Stimulated activated CD4-positive, alpha-beta T cell treated with anti-CD3 and anti-CD28 coated beads, Interleukin-12 subunit alpha, Interleukin-12 subunit beta, amount 100 ng/mL, for 48 hours (primary cell): ENCODE data around the gene LYZL6.
A peak's percentile ranks its signal among the peaks of the same experiment; 100 is the strongest.
"Not testable (repeated sequence)": the region's sequence is repeated elsewhere in the genome, so short reads cannot be mapped to it uniquely, and the experiment has no call there.

ENCODE experiments used
- DNase-seq, 3 donors: peaks; one replicate each; pipeline ENCODE4 v3.0.0-alpha.2; 2020; ENCODE audit warnings: low read depth in 2 of 3, low spot score in 1 of 3

LYZL6 gene

DNA sequence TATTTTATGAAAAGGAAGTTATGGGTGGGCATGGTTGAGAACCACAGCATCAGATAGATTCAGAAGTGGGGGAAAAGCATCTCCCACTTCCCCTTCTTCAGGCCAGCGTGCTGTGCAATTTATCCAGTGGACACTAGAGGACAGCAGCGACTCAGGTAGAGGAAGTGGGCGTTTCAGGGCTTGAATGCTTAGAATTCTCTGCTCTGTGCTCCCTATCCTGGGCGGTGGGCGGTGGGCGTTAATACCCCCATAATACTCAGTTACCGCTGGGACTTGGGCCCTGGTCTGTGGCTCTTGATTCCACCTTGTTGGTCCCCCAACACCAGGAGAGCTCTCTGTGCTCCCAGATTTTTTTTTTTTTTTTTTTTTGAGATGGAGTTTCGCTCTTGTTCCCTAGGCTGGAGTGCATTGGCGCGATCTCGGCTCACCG lies 3.7 kb upstream of the LYZL6 start:
- peak in 2 of 3 donors; percentile 16 to 42 for DNase-seq

DNA sequence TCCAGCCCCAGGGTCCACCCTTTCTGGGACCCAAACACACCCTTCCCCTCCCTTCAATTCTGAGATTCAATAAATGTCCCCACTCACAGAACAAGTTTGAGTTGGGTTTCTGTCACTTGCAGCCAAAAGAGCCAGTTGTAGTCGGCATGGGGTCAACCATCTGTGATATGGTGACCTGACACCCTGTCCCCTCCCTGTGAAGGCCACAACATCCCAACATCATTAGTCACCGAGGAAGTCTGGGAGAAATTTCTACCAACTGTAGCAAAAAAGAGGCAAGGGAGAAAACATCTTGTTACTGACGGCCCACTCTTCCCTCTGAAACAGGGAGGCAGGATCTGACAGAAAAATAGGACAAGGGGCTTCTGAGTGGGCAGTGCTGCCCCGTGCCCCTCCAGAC lies 638 bp upstream of the LYZL6 start:
- no peak for DNase-seq

DNA sequence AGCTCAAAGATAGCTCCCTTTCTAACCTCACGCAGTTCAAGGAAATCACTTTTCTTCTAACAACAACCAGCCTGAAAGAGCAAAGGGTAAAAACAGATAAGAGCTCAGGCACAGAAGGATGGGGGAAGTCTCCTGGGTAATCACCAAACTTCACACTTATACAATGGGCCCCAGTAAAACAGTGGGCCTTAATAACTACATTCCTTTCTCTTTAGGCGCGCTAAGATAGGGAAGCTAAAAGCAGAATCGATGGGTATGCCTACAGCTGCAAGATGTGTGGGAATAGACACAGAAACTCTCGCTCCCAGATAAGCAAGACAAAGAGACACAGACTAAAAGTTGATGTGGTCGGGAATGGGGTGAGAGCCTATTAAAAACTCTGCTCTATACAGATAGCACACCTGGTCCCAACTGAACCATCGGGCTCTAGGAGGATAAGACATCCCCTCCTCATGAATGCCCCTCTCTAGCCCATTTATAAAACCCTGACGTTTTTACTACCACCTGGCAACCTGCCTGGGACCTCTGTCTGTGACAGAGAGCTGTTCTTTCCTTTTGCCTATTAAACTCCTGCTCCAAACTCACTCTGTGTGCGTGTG lies 826 bp downstream of the LYZL6 start:
- DNase-seq = no peak

DNA sequence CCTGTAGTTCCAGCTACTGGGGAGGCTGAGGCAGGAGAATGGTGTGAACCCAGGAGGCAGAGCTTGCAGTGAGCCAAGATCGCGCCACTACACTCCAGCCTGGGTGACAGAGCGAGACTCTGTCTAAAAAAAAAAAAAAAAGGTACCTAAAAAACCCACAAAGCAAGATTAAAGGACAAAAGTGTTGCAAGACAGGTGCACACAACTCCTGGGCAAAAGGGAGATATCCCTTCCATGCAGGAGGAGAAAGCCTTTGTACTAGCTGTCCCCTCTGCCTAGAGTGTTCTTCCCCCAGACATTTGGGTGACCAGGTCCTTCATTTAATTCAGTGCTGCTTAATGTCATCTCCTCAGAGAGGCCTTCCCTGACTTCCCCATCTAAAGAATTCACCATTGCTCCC lies 5.0 kb downstream of the LYZL6 start:
- DNase-seq = not testable (repeated sequence)

DNA sequence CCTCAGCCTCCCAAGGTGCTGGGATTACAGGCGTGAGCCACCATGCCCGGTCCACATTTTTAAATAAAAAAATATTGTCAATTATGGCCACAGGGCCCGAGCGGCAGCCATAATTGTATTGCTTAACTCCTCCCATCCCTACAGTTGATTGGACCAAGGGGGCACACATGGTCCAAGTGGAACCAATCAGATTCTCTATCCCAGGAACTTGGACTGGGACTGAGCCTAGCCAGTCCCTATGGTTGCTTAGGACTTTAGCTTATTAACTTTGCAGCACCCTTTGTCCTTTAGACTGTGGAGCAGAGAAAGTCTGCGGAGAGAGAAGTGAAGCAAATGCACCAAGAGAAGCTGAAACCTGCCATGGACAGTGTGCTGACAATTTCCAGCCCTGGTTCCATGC lies 7.5 kb downstream of the LYZL6 start:
- DNase-seq = no peak

DNA sequence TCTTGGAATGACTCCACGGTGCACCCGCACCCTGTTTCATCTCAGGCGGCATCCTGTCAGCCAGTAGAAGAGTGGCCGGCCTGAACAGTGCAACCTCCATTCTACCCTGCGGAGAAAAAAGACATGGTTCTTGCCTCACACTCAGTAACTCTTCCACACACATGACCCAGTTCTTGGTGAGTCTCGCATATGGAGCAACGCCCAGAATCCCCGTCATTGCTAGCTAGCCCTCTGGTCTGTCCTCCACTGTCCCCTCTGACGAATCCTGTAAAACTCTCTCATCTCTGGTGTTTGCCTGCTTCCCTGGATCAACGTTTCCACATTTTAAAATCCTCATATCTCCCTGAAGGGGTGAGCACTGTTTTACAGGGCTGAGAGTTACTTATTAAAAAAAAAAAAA lies 8.8 kb downstream of the LYZL6 start:
- no peak for DNase-seq

DNA sequence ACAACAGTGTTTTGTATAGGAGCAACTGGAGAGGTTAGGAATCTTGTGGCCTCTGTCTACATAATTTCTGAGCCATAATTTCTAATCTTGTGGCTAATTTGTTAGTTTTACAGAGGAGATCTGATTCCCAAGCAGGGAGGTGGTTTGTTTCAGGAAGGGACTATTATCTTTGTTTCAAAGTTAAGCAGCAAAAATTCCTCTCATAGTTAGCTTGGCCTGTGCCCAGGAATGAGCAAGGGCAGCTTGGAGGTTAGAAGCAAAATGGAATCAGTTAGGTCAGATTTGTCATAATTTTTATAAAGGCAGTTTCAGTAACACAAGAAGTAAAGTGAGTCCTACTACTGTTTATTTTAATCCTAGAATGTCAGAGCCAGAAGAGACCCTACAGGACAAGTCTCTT lies 10.9 kb downstream of the LYZL6 start:
- DNase-seq = no peak

DNA sequence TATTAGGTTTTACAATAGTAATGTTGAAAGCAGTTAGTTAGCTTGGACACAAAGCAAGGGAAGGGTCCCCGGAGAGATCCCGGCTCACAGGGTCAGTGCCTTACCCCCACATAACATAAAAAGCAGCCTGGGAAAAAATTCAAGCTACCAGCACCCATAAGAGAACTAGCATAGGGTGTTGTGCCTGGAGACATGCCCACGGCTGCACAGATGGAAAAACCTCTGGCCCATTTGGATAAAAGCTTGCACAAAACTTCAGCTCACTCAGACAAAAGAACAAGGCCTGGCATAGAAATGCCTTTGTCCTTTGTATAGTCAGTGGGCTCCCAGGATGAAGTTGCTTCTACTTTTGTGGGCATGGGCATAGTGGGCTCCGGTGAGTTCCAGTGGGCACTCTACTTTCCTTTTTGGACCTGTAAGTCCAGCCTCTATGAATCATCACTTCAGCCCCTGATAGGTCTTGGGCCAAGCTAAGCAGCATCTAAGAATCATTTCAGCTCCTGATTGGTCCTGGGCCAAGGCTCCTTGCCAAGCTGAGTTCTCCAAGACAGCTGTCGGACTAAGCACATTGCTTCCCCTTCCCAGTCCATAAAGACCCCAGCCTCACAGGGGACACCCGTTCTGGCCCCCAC lies 11.6 kb downstream of the LYZL6 start:
- no peak for DNase-seq

DNA sequence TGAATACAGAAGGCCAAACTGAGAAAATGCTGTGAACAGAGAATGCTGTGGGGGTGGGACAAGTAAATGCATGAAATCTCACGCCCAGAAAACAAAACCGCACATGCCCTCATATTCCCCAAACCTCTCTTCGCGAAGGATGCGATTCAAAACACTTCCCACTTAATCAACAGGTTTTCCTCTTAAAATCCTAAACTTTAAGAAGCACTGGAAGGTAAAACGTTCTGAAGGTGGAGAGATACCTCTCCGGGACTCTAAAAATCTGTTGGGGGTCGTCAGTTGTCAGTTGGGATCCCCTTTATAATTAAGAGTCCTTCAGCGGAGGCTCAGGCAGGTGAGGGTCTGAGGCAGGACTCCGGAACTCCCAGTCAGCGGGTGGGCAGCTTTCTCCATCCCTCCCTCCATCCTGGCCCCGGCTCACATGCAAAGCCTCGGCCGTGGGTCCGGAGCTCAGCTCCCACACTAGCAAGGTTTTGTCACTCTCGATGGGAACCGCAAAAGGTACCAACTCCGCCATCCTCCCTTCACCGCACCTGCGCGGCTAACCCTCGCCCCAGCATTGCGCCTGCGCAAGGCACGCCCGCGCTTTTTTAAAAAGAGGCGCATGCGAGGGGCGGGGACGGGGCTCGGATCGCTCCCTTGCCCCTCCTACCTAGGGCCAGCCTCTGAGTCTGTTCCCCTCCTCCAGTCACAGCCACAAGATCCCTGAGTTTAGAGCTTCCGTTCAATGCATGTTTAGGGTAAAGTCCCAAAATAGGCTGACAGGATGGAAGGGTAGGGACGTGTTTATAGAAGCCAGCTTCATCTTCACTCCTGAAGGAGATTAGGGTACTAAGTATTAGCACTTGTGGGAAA lies 13.1 kb downstream of the LYZL6 start, which contains the start of gene RDM1:
Gene RDM1 (minus strand): TSS at position 563 of the 855 bp plus-strand sequence. CDS start 46 bp downstream, at position 517.
- DNase-seq = peak; percentile 82 to 85 (median 84)

DNA sequence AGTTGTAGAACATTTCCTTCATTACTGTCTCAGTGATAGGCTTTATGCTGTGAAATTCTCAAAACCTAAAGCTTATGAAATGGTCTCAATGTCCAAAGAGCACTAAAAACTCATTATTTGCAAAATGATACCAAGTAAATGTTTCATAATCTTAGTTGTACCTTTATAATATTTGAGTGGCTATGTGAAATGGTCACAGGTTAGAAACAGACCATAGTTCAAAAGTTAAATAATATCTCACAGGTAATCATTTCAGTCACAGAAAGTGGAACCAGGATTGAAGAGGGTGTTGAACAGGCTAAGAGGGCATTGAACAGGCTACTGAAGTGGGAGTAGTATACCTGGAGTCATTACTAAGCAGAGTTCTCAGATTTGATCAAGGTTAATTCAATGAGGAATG lies 15.8 kb downstream of the LYZL6 start:
- no peak for DNase-seq

DNA sequence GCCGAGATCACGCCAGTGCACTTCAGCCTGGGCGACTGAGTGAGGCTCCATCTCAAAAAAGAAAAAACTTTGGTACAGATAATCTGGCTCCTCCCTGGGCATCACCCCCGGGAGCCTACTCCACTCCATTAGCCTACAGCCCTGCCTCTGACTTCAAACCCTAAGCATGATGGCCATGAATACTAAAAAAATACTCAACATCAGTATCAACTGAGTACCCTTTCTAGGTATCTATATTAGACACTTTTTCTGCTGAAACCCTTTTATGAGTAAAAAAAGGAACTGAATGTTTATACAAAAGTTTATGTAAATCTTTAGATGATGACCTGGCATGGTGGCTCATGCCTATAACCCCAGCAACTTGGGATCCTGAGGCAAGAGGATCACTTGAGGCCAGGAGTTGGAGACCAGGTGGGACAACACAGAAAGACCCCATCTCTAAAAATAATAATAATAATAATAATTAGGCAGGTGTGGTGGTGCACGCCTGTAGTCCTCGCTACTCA lies 19.9 kb downstream of the LYZL6 start:
- DNase-seq = no peak

DNA sequence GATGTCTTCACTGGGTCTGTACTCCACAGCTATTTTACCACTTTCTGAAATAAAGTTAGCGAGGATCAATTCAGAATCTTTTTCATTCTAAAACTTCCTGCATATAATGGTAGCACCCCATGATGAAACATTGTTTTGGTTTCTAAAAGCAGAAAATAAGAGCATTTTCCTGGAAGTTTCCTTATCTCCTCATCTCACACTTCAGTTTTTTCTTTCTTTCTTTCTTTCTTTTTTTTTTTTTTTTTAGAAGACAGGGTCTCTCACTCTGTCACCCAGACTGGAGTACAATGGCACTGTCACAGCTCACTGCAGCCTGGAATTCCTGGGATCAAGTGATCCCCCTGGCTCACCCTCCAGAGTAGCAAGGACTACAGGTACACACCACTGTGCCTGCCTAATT lies 23.3 kb downstream of the LYZL6 start:
- DNase-seq = no peak

DNA sequence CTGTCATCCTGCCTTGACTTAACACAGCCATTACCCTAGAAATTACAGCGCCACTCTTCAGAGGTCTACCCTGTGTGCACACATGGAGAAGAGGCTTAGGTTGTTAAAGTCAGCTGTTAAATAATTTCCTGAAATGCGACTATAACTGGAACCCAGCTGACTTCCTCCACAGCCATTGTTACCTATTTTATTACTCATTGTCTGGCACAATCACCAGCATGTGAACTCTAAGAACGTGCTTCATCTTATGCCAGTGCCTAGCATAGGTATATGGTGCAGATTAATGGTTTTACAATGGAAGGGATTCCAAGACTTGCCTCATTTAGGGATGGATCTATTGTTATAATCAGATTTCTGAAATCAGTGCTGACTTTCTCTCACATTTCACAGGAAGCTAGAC lies 24.8 kb downstream of the LYZL6 start:
- no peak for DNase-seq

DNA sequence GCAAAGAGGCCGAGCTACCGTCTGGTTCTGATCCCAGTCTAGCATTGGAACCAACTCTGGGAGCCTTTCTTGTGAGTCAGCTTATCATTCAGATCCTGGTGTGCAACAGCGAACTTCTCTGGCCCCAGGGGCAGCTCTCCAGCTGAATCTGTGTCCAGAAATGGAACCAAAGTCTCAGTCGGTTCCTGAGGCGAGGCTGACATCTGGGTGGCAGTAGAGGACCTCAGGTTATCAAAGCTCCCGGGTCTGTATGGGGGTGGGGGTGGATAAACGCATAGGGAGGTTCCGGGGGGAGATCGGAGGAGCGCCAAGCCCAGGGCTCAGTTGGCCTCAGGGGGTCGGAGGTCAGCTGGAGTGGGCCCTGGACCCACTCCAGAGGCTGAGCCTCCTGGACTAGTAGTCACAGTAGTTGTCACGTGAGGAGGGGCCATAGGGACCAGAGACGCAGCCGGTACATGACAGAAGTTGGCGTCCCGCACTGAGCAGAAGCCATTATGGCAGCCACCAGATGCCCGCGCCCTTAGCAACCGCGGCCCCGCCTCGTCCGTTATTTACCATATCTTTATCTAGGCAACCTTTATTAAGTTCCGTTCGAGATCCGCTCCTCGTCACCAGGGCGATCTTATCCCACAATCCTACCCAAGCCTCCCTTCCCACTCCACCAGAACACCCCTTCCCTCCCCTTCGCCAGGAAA lies 25.8 kb downstream of the LYZL6 start:
- no peak for DNase-seq

DNA sequence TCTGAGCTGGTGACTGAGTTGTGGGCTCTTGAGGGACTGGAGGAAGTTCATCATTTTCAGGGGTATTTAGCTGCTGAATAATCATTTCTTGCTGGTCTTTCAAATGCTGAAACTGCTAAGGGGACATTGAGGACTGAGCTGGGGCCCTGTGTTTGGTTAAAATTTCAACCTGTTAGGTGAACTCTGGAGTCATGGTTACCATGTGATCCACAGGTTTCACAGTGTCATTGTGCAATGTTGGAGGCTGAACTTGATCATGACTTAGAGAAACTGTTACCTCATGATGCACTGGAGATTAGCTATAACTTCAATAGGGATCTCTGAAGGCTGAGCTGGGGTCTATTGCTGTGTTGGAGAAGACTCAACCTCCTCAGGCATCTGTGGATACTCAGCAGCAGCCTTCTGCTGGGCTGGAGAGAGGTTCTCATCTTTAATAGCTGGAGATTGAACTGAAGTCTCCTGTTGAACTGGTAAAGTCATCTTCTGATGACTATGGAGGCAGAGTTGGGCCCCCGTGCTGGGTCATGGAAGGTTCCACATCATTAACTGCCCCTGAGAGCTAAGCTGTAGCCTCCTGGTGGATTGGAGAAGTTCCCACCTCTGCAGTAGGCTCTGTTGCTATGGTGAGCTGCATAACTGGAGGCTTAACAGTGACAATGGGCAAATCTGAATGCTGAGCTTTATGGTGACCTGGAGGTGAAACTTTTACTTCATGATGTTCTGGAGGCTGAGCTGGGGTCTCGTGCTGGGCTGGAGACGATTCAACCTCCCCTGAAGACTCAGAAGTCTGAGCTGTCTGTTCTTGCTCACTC lies 28.2 kb downstream of the LYZL6 start:
- DNase-seq = no peak

DNA sequence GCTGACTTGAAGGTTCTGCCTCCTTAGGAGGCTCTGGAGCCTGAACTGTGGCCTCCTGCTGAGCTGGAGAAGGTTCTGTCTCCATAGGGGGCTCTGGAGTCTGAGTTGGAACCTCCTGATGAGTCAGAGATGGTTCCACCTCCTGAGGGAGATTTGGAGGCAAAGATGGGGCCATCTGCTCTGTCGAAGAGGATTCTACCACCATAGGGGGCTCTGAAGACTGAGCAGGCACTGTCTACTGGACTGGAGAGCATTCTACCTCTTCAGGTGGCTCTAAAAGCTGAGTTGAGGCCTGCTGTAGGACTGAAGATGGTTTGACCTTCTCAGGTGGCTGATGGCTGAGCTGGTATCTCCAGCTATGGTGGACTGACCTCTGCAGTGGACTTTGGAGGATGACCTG lies 29.2 kb downstream of the LYZL6 start:
- DNase-seq = no peak

DNA sequence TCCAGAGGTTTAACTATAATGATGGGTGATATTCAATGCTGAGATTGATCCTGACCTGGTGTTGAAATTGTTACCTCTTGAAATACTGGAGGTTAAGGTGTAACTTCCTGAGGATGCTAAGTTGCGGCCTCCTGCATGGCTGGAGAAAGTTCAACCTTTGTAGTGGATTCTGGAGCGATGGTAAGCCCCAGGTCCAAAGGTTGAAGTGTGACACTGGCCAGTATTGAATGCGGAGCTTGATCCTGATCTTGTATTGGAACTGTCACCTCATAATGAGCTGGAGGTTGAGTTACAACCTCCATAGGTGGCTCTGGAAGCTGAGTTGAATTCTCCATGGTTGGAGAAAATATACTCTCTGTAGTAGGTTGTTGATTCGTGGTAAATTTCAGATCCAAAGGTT lies 29.9 kb downstream of the LYZL6 start:
- no peak for DNase-seq

DNA sequence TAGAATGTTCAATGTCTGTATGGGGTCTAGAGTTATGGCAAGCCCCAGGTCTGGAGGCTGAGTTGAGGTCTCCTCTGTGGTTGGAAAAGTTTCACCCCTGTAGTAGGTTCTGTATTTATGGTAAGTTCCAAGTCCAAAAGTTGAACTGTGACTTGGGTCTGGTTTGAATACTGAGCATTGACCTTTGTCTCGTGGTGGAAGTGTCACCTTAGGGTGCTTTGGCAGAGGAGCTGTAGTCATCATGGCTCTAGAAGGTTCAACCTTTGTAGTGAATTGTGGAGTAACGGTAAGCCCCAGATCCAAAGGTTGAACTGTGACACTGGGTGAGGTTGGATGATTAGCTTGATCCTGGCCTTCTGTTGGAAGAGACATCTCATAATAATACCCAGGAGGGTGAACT lies 30.6 kb downstream of the LYZL6 start:
- no peak for DNase-seq

DNA sequence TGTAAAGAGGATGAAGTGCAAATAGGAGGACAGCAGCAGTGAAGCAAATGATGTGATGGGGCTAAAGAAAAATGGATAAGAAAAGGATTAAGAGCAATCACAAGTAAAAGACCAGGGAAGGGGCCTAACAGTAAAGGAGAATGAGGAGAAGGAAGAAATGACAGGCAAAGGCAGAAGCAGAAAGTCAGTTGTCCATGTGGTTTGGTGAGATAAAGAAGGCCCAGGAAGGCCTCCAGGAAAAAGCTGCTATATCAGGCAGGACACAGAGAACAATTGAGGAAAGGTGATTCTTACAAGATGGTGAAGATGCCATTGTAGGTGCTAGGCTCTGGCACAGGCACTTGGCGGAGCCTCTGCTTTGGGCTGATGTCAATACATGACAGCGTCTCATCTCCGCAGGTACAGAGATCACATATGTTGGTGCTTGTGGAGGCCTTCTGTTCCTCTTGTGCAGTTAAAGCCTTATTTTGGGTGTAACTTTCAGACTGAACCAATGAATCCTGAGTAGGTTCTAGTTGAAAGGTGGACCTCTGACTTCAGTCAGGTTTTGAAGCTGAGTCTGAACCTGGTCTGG lies 31.1 kb downstream of the LYZL6 start:
- no peak for DNase-seq

DNA sequence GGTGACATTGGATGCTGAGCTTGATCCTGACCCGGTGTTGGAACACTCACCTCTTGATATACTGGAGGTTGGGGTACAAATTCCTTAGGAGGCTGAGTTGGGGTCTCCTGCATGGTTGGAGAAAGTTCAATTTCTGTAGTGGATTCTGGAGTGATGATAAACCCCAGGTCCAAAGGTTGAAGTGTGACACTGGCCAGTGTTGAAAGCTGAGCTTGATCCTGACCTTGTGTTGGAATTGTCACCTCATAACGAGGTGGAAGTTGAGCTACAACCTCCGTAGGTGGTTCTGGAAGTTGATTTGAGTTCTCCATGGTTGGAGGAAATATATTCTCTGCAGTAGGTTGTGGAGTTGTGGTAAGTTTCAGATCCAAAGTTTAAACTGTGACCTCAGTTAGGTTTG lies 34.1 kb downstream of the LYZL6 start:
- DNase-seq = no peak
